GM19193 (cell line): ENCODE results near the gene ABCA7.

Experiments
- POLR2A ChIP-seq: IDR thresholded peaks from 4 replicates; pipeline ENCODE4 v1.6.1; 2011; ENCODE audit not compliant: insufficient read depth, insufficient read length; ENCODE audit errors: extremely low read depth

The ABCA7 gene

GRCh38 chr19:1076046-1076386 lies 36.1 kb downstream of the ABCA7 start:
- no peak for TF ChIP-seq POLR2A

- TF ChIP-seq POLR2A = no peak
Measured at GRCh38 chr19:1076951-1077350, 37.0 kb downstream of the ABCA7 start.

- no peak for TF ChIP-seq POLR2A
Measured at GRCh38 chr19:1079566-1080111, 39.7 kb downstream of the ABCA7 start.

GRCh38 chr19:1080360-1081161 lies 40.7 kb downstream of the ABCA7 start:
- TF ChIP-seq POLR2A = no peak

- no peak for TF ChIP-seq POLR2A
Measured at GRCh38 chr19:1081301-1082164, 41.6 kb downstream of the ABCA7 start.

- TF ChIP-seq POLR2A = no peak
Measured at GRCh38 chr19:1082165-1082927, 42.4 kb downstream of the ABCA7 start.

- TF ChIP-seq POLR2A = no peak
Measured at GRCh38 chr19:1082928-1083816, 43.3 kb downstream of the ABCA7 start.

- TF ChIP-seq POLR2A = no peak
Measured at GRCh38 chr19:1084024-1084868, 44.3 kb downstream of the ABCA7 start.

- TF ChIP-seq POLR2A = no peak
Measured at GRCh38 chr19:1085053-1085658, 45.2 kb downstream of the ABCA7 start.

- no peak for TF ChIP-seq POLR2A
Measured at GRCh38 chr19:1085676-1086442, 46.0 kb downstream of the ABCA7 start.

GRCh38 chr19:1086613-1087012 lies 46.7 kb downstream of the ABCA7 start:
- peak; percentile 40 for TF ChIP-seq POLR2A

- peak; percentile 50 for TF ChIP-seq POLR2A
Measured at GRCh38 chr19:1087813-1088415, 48.0 kb downstream of the ABCA7 start.
